Measurements from ENCODE around the gene PLRG1.
A peak's percentile ranks its signal among the peaks of the same experiment; 100 is the strongest.

PLRG1 gene

GRCh38 chr4:154574311-154574710 is 24.1 kb upstream of the PLRG1 start:
- no peak for DNase-seq (ENCODE audit: low spot score)

- no peak for DNase-seq (ENCODE audit: low spot score)
Measured at GRCh38 chr4:154573190-154573870, 23.1 kb upstream of the PLRG1 start.

GRCh38 chr4:154569584-154569983 is 19.4 kb upstream of the PLRG1 start:
- DNase-seq (ENCODE audit: low spot score): no peak

GRCh38 chr4:154569028-154569427 is 18.8 kb upstream of the PLRG1 start:
- DNase-seq (ENCODE audit: low spot score): no peak

DNA sequence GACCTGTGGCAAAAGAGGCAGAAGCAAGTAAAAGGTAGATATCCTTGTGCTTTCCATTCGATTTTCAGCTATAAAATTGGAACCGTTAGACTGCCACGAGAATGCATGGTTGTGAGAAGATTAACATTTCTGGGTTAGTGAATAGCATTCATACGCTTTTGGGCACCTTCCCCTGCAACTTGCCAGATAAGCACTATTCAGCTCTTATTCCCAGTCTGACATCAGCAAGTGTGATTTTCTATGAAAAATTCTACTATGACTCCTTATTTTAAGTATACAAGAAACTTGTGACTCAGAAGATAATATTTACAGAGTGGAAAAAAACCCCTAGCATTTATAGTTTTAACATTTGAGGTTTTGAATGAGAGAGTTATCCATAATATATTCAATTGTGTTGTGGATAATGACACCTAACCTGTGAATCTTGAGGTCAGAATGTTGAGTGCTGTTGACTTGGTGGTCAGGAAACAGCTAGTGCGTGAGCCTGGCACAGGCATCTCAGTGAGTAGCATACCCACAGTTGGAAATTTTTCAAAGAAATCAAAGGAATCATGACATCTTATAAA is 16.5 kb upstream of the PLRG1 start:
- DNase-seq (ENCODE audit: low spot score): no peak

GRCh38 chr4:154565704-154566103 is 15.5 kb upstream of the PLRG1 start:
- DNase-seq (ENCODE audit: low spot score): no peak

- DNase-seq (ENCODE audit: low spot score): no peak
Measured at GRCh38 chr4:154564311-154564710, 14.1 kb upstream of the PLRG1 start.

- no peak for DNase-seq (ENCODE audit: low spot score)
Measured at GRCh38 chr4:154562697-154563254, 12.6 kb upstream of the PLRG1 start, which contains the start of gene FGB. Gene FGB, plus strand, starts transcription at chr4:154563011. Its CDS starts 8 bp downstream, at chr4:154563019.

GRCh38 chr4:154560824-154561231 is 10.6 kb upstream of the PLRG1 start:
- DNase-seq (ENCODE audit: low spot score): no peak

GRCh38 chr4:154560419-154560801 is 10.2 kb upstream of the PLRG1 start:
- no peak for DNase-seq (ENCODE audit: low spot score)

DNA sequence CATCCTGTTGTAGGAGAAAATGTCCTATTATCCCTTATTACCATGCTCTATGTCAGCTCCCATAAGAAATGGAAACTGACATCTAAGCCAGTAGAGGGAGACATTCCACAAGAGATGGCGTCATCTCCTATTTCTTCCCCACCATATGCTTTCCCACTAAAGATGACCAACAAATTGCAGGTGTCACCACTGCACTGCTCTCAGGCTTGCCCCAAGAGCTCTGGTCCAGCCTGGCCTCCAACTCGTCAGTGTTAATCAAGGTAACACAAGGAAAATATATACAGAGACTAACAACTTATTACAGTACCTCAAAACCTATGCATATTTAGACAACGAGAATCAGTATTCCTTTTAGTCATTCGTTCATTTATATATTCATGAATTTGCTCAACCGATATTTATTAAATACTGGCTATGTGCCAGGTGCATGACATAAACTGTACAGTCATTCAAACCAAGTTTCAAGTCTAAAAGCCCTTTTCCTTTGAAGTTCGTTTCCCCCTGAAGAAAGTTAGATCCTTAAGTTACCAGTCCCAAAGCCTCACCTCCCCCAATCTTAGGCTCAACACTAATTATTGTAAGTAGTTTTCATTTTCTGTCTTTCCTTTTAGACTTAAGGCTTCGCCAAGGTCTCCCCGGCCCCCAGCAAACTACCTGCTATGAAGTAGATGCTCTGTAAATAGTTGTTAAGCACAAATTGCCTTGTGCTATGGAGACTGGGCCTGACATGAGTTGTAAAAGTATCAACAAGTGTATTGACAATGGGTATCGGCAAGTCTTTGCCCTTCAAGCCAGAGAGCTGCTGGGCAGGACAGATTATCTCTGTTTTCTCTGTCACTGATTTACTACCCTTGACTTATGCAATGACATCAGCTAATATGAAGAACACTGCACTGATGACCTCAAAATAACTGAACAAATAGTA is 9.6 kb upstream of the PLRG1 start:
- DNase-seq (ENCODE audit: low spot score): peak; percentile 35

- DNase-seq (ENCODE audit: low spot score): no peak
Measured at GRCh38 chr4:154559141-154559493, 8.9 kb upstream of the PLRG1 start.

- DNase-seq (ENCODE audit: low spot score): peak; percentile 52
Measured at GRCh38 chr4:154551872-154552686, 1.9 kb upstream of the PLRG1 start.

DNA sequence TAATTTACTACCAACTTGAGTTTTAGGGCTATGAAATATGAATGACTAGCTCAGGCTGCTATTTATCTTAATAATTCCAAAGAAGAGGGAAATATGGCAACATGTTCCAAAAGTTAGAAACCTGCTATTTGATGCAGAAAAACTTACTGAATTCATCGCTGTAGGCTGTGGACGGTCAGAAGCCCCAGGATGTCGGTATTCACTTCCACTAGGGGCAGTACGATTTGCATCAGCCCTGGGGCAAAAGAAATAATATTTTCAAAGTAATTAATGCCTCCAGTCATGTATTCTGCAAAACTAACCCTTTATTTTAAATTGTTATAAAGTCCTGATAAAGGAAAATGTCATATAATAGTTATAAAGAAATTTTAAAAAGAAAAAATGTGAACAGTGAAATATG is 4.5 kb downstream of the PLRG1 start:
- DNase-seq (ENCODE audit: low spot score): no peak

DNA sequence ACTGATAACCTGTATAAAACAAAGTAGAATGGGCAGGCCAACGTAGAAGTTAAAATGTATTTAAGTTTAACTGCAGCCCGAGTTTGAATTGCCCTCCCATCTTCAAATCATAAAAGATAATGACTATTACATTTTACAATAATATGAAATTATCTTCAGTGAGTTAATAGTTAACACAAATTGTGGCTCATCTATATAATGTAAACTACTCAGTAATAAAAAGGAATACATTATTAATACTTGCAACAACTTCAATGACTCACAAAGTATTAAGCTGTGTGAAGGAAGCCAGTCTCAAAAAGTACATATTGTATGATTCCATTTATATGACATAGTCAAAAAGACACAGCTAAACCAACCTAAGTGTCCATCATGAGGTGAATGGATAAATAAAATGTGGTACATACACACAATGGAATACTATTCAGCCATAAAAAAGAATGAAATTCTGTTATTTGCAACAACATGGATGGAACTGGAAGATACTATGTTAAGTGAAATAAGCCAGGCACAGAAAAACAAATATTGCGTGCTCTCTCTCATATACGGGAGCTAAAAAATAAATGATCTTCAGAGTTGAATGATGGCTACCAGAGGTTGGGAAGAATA is 7.8 kb downstream of the PLRG1 start:
- DNase-seq (ENCODE audit: low spot score): no peak

DNA sequence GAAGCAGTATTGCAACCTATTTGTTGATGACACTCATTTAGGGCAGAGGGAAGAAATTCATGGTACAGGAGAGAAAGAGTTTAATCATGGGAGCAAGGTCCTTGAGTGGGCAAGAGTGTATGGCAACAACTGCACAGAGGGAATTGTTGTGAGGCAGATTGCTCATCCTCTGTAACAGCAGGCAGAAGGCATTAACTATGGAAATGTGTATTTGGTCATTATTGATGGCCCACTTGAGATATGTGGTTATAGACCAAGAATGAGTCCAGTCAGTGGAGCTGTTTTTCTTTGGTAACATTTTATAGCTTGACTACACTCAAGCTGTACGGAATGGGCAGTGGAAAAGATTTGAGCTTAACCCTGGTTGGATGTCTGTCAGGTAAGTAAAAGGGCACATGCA is 15.9 kb downstream of the PLRG1 start:
- DNase-seq (ENCODE audit: low spot score): no peak

DNA sequence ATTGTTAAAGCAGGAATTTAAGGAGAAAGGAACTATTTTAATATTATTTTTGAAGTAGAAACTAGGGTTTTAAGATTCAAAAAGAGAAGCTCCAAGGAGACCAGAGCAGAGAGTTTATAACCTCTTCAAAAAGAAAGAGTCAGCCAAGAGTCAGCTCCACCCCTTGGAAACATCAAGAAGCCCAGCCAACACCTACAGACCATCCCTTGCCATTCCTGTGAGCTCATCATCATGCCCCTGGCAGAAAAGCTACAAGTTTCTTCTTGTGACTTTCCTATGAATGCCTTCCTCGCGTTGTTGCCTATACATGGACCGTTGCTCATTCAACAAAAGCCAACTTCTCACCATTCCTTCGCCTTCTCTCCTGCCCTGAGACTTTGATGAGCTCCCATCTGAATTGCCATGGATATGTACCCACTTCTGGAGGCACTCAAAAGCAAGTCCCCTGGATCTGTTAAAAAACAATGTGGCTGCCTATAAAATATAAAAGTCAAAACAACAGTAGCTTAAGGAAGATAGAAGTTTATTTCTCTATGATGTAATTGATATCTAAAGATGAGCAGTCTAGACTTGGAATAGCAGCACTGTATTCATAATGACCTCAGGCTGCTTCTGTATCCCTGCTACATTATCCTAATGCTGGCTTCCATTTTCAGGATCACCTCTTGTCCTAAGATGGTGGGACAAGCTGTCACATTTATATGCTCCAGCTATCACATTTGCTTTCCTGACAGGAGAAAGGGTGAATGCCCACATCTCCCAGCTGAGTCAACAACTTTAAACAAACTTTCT is 20.3 kb downstream of the PLRG1 start:
- DNase-seq (ENCODE audit: low spot score): no peak

- no peak for DNase-seq (ENCODE audit: low spot score)
Measured at GRCh38 chr4:154528869-154529268, 21.3 kb downstream of the PLRG1 start.

DNA sequence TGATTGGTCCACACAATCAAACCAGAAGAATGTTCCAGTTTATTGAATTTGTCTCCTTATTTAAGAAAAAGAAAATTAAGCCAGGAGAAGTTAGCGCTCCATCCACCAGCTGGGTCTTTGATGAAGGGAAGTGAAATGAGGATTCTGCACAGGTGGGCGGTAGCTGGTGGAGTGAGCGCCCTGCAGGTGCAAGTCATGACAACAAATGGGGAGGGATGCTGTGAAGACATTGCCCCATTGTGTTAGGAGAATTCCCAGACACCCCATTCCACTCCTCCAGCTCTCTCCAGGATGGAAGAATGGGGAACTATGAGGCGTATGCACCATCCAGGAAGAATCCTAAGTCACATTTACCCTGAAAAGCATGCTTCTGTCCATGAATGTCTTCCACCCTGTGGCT is 22.9 kb downstream of the PLRG1 start:
- DNase-seq (ENCODE audit: low spot score): no peak

GRCh38 chr4:154526151-154526550 is 24.0 kb downstream of the PLRG1 start:
- no peak for DNase-seq (ENCODE audit: low spot score)

Measured in SK-N-DZ (cell line).